ENCODE measurements around the gene GPR63. TPM values are rescaled to one million over a fixed set of nuclear protein-coding genes. Genes with fewer than 3 reads are reported as not detected.

The GPR63 gene
- total RNA-seq, 1 donor from 2014 or later, result 1.5 TPM

DNA sequence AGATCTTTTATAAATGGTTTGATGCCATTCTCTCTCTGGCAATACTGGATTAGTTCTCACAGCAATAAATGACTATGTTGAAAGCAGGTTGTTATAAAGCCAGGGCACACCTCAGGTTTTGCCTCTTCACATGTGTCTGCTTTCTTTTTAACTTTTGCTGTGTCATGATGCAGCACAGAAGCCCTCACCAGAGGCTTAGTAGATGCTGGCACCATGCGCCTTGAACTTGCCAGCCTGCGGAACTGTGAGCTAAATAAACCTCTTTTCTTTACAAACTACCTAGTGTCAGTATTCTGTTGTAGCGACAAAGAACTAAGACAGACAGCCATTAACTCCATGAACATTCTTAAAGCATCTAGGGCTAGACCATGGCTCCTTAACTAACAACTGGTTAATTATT is 15.3 kb upstream of the GPR63 start:
- Histone ChIP-seq H3K27me3 (ENCODE audit: control insufficient read depth, insufficient read depth, low read length) (no peaks in the 10 kb centered on the region), H3K4me3 (ENCODE audit: low read depth, low read length) (no peak overlapping the region), H3K36me3 (ENCODE audit: control insufficient read depth, insufficient read depth, low read length) (no peaks in the 10 kb centered on the region)
- DNase-seq (ENCODE audit: low read depth), result no peak
- TF ChIP-seq, protein P1, sequence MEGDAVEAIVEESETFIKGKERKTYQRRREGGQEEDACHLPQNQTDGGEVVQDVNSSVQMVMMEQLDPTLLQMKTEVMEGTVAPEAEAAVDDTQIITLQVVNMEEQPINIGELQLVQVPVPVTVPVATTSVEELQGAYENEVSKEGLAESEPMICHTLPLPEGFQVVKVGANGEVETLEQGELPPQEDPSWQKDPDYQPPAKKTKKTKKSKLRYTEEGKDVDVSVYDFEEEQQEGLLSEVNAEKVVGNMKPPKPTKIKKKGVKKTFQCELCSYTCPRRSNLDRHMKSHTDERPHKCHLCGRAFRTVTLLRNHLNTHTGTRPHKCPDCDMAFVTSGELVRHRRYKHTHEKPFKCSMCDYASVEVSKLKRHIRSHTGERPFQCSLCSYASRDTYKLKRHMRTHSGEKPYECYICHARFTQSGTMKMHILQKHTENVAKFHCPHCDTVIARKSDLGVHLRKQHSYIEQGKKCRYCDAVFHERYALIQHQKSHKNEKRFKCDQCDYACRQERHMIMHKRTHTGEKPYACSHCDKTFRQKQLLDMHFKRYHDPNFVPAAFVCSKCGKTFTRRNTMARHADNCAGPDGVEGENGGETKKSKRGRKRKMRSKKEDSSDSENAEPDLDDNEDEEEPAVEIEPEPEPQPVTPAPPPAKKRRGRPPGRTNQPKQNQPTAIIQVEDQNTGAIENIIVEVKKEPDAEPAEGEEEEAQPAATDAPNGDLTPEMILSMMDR (IDR thresholded peaks at IDR 0.05; ENCODE audit: insufficient read depth, low read length, poor library complexity, severe bottlenecking), result no peak

DNA sequence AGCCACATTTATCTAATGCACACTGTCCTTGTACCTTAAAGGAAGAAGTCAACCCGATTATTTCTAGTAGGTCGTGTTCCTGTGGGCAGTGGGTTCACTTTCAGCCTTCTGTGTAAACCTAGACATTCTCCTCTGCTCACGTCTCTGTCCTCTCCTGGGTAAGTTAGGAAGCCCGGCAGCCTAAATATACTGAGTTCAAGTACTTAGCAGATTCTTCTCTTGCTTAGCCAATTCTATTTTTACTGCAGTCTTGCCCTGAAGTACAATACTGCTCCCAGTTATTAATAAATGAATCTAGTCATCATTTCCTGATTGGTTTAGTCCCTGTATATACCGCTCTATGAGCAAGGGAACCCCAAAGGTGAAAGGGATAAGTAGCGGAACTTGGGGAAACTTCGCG is 14.6 kb upstream of the GPR63 start:
- TF ChIP-seq, protein P1 (IDR thresholded peaks at IDR 0.05; ENCODE audit: insufficient read depth, low read length, poor library complexity, severe bottlenecking), result no peak
- no peak overlapping the region for H3K4me3 ChIP-seq (ENCODE audit: low read depth, low read length)
- no peak for DNase-seq (ENCODE audit: low read depth)
- no peaks in the 10 kb centered on the region for H3K27me3 ChIP-seq (ENCODE audit: control insufficient read depth, insufficient read depth, low read length)
- no peaks in the 10 kb centered on the region for H3K36me3 ChIP-seq (ENCODE audit: control insufficient read depth, insufficient read depth, low read length)

DNA sequence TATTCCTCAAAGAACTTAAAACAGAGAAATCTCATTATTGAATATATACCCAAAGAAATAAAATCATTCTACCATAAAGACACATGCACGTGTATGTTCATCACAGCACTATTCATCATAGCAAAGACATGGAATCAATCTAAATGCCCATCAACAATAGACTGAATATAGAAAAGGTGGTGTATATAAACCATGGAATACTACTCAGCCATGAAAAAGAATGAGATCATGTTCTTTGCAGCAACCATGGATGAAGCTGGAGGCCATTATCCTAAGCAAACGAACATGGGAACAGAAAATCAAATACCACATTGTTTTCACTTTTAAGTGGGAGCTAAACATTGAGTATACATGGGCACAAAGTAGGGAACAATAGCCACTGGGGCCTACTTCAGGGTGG is 12.3 kb upstream of the GPR63 start:
- Histone ChIP-seq H3K27me3 (ENCODE audit: control insufficient read depth, insufficient read depth, low read length) (no peaks in the 10 kb centered on the region), H3K4me3 (ENCODE audit: low read depth, low read length) (no peak overlapping the region), H3K36me3 (ENCODE audit: control insufficient read depth, insufficient read depth, low read length) (no peaks in the 10 kb centered on the region)
- no peak for DNase-seq (ENCODE audit: low read depth)
- TF ChIP-seq, protein P1 (IDR thresholded peaks at IDR 0.05; ENCODE audit: insufficient read depth, low read length, poor library complexity, severe bottlenecking), result no peak

DNA sequence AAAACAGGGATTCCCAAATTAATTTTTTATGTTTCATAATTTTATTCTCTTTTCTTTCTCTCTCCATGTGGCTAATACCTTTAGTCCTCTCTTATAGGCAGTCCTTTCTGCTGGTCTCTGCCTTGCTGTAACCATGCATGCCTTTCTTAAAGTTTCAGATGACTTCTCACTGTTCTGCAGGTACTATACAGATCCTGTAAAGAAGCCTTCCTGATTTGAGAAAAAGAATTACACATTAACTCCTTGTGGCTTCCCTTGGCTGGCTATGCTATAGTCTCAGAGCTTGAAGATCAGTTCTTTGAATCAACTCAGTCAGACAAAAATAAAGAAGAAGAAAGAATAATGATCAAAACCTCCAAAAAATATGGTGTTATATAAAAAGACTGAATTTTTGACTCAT is 7.3 kb upstream of the GPR63 start:
- Histone ChIP-seq H3K4me3 (ENCODE audit: low read depth, low read length) (no peak overlapping the region), H3K36me3 (ENCODE audit: control insufficient read depth, insufficient read depth, low read length) (no peaks in the 10 kb centered on the region), H3K27me3 (ENCODE audit: control insufficient read depth, insufficient read depth, low read length) (no peaks in the 10 kb centered on the region)
- TF ChIP-seq, protein P1 (IDR thresholded peaks at IDR 0.05; ENCODE audit: insufficient read depth, low read length, poor library complexity, severe bottlenecking), result no peak
- no peak for DNase-seq (ENCODE audit: low read depth)

DNA sequence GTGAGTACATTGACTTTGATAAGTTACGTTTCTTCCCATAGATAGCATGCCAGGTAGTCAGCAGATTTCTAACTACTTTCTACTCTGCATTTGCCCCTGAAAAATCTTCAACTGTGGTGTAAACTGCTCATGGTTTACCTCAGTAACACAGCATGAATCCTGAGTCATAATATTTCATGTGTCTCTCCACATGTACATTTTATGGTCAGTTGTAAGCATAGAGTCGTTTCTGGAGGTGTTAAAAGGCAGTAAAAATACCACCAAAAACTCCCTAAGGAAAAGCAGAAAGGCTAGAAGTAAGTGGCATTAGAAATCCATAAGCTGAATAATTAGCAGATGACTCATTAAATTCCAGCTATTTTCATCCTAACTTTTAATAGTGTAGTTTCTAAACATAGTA is 4.1 kb upstream of the GPR63 start:
- TF ChIP-seq, protein P1 (IDR thresholded peaks at IDR 0.05; ENCODE audit: insufficient read depth, low read length, poor library complexity, severe bottlenecking), result no peak
- Histone ChIP-seq H3K4me3 (ENCODE audit: low read depth, low read length) (no peak overlapping the region), H3K36me3 (ENCODE audit: control insufficient read depth, insufficient read depth, low read length) (no peaks in the 10 kb centered on the region), H3K27me3 (ENCODE audit: control insufficient read depth, insufficient read depth, low read length) (peaks cover 3% of the 10 kb centered on the region)
- no peak for DNase-seq (ENCODE audit: low read depth)

DNA sequence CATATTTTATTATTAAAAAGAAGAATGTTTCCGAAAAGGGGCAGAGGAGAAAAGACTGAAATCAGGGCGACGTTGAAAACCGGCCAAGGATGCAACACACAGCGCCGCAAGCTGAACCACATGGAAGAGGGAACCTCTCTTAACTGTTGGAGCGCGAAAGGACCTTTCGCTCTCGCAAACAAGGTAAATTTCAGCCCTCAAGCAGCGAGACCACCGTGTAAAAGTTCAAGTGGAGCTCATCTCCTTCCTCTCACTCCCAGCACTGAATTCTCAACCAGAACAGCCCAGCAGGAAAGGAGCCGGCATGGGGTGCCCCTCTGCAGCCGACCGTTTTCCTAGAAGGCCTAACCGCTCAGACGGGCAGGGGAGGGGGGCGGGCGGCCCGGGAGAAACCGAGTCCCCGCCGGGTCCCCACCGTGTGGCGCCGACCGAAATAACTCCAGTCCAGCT is 621 bp downstream of the GPR63 start:
- H3K27me3 ChIP-seq (ENCODE audit: control insufficient read depth, insufficient read depth, low read length), result peaks cover 3% of the 10 kb centered on the region
- peak overlapping the region; percentile 56 for H3K4me3 ChIP-seq (ENCODE audit: low read depth, low read length)
- H3K36me3 ChIP-seq (ENCODE audit: control insufficient read depth, insufficient read depth, low read length), result no peaks in the 10 kb centered on the region
- TF ChIP-seq, protein P1 (IDR thresholded peaks at IDR 0.05; ENCODE audit: insufficient read depth, low read length, poor library complexity, severe bottlenecking), result no peak
- DNase-seq (ENCODE audit: low read depth), result no peak

All from kidney epithelial cell (primary cell).